Ishikawa (cell line): ENCODE results near the gene OR51B4.
"Not testable (repeated sequence)": the region's sequence is repeated elsewhere in the genome, so short reads cannot be mapped to it uniquely, and the experiment has no call there.

Experiments used
- CREB1 ChIP-seq: IDR thresholded peaks from 2 replicates; pipeline ENCODE4 v1.6.1; 2012; ENCODE audit warnings: low read depth
- EP300 ChIP-seq: IDR thresholded peaks from 2 replicates; pipeline ENCODE4 v1.6.1; 2012; ENCODE audit warnings: borderline replicate concordance
- RAD21 ChIP-seq: IDR thresholded peaks from 2 replicates; pipeline ENCODE4 v1.6.1; 2012; ENCODE audit warnings: low read depth
- TEAD4 ChIP-seq: IDR thresholded peaks from 2 replicates; pipeline ENCODE4 v1.6.1; 2012
- YY1 ChIP-seq: IDR thresholded peaks from 2 replicates; pipeline ENCODE4 v1.6.1; 2012; ENCODE audit warnings: low read depth
- TF ChIP-seq, protein P1 (sequence below): IDR thresholded peaks from 2 replicates; pipeline ENCODE4 v1.6.1; 2012
- TF ChIP-seq, protein P2 (sequence below): IDR thresholded peaks from 2 replicates; pipeline ENCODE4 v1.6.1; 2012; ENCODE audit warnings: low read depth, mild to moderate bottlenecking

DNA sequence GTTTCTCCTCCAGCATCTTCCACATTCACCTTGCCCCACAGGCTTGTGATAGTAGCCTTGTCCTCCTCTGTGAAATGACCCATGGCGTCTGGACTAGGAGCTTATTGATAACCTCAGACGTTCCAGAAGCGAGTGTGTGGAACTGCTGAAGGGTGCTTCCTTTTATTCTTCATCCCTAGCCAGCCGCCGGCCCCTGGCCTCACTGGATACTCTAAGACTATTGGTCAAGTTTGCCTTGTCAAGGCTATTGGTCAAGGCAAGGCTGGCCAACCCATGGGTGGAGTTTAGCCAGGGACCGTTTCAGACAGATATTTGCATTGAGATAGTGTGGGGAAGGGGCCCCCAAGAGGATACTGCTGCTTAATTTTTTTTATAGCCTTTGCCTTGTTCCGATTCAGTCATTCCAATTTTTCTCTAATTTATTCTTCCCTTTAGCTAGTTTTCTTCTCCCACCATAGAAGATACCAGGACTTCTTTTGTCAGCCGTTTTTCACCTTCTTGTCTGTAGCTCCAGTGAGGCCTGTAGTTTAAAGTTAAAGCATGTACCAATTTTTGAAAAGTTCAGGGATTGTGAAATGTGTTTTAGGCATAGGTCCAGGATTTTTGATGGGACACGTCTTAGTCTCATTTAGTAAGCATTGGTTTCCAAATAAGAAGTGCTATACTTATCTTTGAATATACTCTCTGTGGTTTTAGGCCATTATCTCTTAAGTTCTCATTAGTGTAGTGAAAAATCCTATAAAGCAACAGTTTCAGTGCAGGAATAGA lies 46.9 kb downstream of the OR51B4 start, which contains the start of gene HBG2:
- TF ChIP-seq, protein P1, sequence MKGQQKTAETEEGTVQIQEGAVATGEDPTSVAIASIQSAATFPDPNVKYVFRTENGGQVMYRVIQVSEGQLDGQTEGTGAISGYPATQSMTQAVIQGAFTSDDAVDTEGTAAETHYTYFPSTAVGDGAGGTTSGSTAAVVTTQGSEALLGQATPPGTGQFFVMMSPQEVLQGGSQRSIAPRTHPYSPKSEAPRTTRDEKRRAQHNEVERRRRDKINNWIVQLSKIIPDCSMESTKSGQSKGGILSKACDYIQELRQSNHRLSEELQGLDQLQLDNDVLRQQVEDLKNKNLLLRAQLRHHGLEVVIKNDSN, result not testable (repeated sequence)
- TF ChIP-seq, protein P2, sequence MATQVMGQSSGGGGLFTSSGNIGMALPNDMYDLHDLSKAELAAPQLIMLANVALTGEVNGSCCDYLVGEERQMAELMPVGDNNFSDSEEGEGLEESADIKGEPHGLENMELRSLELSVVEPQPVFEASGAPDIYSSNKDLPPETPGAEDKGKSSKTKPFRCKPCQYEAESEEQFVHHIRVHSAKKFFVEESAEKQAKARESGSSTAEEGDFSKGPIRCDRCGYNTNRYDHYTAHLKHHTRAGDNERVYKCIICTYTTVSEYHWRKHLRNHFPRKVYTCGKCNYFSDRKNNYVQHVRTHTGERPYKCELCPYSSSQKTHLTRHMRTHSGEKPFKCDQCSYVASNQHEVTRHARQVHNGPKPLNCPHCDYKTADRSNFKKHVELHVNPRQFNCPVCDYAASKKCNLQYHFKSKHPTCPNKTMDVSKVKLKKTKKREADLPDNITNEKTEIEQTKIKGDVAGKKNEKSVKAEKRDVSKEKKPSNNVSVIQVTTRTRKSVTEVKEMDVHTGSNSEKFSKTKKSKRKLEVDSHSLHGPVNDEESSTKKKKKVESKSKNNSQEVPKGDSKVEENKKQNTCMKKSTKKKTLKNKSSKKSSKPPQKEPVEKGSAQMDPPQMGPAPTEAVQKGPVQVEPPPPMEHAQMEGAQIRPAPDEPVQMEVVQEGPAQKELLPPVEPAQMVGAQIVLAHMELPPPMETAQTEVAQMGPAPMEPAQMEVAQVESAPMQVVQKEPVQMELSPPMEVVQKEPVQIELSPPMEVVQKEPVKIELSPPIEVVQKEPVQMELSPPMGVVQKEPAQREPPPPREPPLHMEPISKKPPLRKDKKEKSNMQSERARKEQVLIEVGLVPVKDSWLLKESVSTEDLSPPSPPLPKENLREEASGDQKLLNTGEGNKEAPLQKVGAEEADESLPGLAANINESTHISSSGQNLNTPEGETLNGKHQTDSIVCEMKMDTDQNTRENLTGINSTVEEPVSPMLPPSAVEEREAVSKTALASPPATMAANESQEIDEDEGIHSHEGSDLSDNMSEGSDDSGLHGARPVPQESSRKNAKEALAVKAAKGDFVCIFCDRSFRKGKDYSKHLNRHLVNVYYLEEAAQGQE, result not testable (repeated sequence)
- TF ChIP-seq TEAD4, RAD21, EP300, CREB1, YY1: not testable (repeated sequence)
